Fibroblast of skin of scalp (primary cell): ENCODE measurements around the gene PDE9A.
"Not testable (repeated sequence)": the region's sequence is repeated elsewhere in the genome, so short reads cannot be mapped to it uniquely, and the experiment has no call there.

Source experiments
- DNase-seq: peaks from one replicate; pipeline ENCODE4 v3.0.0-alpha.2; 2013

Gene PDE9A

GRCh38 chr21:42779431-42779861 lies 126.0 kb downstream of the PDE9A start:
- no peak for DNase-seq

DNA sequence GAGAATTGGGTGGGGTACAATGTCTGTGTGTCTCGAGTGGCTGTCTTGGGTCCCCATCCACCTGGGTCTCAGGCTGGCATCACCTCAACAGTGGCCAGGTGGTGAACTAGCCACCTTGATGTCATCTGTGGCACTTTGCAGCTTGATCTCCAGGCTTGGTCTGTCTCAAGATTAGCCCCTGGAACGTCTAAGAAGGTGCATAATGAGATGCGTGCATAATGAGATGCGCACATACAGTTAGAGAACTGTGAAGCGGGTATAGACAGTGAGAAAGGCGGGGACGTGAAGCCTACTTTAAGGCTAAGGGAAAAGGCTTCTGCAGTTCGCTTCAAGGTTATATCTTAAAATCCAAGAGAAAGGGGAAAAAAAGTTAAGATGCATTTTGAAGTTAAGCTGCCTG lies 127.2 kb downstream of the PDE9A start:
- DNase-seq = no peak

GRCh38 chr21:42781150-42781970 lies 127.9 kb downstream of the PDE9A start:
- DNase-seq = no peak

DNA sequence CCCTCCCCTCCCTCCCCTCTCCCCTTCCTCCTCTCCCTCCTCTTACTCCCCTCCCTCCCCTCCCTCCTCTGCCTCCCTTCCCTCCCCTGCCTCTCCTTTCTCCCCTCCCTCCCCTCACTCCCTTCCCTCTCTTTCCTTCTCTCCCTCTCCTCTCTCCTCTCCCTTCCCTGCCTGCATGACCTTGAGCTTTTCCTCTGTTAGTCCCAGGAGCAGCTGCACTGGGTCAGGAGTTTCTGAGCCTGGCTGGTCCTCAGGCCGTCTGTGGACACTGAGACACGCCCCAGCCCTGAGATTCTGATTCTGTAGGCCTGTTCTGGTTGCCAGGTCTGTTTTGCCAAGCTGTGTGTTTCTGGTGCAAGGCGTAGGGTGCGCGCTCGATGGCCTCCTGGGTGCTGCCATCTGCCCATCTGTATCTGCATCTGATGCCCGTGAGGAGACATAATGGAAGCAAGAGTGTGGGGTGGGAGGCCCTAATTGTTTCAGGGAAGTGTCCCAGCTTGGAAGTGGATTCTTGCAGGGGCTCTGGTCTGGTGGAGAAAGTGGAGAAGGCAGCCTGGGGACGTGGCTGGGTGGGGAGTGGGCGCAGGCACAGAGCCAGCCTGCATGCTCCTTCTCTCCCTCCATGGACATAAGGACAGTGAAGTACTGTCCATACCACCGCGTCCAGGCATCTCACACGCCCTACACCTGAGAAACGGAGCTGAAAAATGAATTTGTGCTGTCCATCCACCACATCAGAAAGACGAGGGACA lies 128.7 kb downstream of the PDE9A start:
- DNase-seq = no peak

- no peak for DNase-seq
Measured at GRCh38 chr21:42782723-42783242, 129.4 kb downstream of the PDE9A start.

DNA sequence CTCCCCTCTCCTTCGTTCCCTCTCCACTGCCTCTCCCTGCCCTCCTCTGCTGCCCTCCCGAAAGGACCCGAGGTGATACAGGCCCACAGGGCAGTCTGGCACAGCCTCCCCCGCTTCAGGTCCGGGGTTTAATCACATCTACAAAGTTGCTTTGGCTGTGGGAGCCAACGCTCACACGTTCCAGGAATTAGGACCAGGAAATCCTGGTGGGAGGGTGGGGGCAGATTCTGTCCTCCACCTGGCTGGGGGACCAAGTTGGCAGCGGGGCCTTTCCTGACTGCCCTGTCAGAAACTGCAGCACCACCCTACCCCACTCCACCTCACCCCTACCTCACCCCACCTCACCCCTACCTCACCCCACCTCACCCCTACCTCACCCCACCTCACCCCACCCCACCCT lies 130.9 kb downstream of the PDE9A start:
- no peak for DNase-seq

DNA sequence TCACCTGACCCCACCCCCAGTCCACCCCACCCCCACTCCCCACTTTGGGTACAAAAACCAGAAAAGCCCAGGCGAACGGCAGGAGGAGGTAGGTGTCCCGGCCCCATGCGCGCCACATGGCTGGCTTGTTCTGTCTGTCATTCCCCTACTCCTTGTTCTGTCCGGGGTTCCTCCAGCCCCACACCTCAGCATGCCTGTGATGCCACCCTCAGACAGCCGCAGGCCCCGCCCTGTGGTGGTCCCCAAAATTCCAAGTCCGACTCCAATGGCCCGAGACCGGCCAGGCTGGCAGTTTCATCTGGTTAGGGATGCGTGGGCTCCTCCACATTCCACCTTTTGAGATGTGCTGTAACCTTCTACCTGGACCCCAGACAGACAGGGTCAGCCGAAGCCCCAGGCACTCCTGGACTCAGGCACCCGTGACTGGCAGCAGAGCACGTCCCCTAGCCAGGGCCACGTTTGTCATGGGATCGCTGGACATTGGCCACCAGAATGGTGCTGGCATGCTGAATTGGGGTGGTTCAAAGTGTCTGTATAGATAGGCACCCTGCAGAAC lies 131.6 kb downstream of the PDE9A start:
- no peak for DNase-seq

DNA sequence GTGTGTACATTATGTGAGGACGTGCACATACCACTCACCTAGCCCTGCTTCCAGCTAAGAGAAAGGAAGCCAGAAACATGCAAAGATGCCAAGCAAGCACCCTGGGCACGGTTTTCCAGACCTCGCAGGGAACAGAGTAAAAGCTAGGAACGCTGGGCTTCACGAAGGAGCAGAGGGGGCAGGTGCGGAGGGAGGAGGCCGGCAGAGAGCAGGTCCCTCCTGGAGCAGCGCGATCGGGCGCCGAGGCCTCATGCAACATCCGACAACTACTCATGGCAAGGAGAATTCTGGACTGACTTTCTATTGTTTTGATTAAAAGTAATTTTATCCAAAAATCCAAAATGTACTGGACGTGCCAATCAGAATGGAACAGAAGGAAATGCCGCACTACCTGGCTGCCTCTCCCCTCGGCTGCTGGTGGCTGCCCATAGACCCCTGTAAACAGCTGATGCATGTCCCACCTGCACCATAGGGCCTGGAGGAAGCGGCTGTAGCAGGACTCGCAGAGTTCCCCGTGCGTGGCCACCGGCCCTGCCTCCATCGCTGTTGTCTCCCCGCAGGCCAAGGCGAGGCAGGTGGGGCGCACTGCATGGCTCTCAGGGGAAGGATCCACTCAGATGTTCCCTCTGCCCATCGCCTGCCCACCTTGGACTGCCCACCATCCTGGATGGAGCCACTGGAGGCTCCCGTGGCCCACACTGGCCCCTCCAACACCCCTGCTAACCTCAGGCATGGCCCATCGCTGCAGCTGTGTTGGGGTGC lies 132.4 kb downstream of the PDE9A start:
- DNase-seq = no peak

DNA sequence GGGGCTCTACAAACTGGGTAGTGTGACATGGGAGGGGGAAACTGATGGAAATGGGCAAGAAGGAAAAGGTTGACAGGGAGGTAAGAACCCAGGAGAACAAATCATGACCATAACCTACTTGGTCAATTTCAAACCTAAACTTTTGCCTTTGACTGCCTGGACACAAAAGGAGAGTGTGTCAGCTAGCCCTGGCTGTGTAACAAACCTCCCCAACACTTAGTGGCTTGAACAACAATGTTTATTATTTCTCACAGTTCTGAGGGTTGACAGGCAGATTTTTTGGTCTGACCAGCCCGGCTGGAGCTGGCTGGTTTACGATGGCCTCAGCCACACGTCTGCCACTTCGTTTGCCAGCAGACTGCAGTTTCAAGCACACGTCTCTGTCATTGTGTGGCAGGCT lies 133.5 kb downstream of the PDE9A start:
- no peak for DNase-seq

GRCh38 chr21:42787613-42788012 lies 134.2 kb downstream of the PDE9A start:
- no peak for DNase-seq

DNA sequence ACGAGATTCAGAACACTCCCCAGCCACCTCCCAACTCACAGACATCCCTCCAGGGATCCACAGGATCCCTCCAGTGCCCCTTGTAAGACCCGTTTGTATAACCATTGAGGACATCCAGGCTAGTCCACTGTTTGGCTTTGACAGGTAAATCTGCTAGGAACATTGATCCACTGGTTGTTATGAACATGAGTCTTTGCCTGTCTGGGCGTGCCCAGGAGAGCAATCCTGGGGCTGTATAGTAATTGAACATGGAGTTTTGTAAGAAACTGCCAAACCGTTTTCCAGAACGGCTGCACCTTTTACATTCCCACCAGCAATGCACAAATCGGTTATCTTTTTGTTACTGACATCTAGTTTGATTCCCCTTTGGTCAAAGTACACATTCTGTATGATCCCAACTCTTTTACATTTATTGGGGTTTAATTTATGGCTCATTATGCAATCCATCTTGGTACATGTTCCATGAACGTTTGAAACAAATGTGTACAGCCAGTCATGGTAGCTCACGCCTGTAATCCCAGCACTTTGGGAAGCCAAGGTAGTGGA lies 137.2 kb downstream of the PDE9A start:
- no peak for DNase-seq

GRCh38 chr21:42793774-42794173 lies 140.4 kb downstream of the PDE9A start:
- no peak for DNase-seq

DNA sequence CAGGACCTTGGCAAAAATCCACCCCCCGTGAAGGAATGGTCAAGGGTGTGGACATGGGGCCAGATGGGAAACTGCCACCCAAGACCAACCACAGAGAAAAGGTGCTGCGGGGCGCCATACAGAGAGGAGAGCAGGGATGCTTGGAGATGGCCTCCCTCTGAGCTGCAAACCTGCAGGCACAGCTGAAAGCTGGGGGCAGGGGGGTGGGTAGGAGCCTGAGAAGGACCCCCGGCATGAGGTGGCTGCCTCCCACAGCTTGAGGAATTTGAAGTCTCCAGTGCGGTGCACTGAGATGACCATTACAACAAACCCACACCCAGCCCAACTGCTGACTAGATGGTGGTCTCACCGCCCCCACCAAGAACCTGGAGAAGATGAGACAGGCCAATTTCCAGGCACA lies 141.1 kb downstream of the PDE9A start:
- DNase-seq = no peak

GRCh38 chr21:42796327-42797062 lies 143.1 kb downstream of the PDE9A start:
- no peak for DNase-seq

- no peak for DNase-seq
Measured at GRCh38 chr21:42797522-42797921, 144.1 kb downstream of the PDE9A start.

DNA sequence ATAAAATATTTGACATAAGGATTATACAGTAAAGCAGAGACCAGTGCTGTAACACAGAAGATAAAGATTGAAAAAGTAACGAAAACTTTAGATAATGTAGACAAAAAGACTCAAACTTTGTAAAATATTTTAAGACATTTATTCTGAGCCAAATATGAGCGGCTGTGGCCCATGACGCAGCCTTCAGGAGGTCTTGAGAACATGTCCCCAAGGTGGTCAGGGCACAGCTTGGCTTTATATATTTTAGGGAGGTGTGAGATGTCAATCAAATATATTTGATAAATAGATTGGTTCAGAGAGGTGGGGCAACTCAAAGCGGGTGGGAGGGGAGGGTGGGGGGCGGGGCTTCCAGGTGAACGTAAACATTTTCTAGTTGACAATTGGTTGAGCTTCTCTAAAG lies 144.7 kb downstream of the PDE9A start:
- DNase-seq = no peak

DNA sequence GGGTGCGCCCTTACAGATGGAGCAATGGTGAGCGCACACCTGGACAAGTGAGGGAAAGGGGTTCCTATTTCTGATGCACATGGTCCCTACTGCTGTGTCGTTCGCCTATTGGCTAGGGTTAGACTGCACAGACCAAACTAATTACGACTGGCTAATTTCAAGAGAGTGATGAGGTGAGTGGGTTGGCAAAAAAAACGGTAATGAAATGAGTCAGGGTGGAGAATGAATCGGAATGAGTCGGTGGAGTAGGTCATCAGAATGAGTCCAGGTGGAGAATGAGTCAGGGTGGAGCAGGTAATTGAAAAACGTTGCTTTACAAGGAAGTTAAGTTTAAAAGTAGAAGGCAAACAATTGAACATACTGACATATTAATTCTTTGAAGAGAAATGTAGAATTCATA lies 146.1 kb downstream of the PDE9A start:
- DNase-seq = no peak

DNA sequence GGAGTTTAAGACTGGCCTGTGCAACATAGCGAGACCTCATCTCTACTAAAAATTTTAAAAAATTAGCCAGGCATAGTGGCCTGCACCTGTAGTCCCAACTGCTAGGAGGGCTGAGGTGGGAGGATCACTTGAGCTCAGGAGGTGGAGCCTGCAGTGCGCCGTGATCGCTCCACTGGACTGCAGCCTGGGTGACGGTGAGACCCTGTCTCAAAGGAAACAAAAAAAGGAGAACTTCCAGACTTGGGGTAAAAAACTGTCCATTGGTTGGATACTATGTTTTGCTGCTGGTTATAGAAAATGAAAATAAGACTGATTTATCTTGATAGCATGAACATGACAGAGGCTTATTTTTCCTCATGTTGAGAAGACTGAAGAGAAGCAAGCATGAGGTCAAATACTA lies 146.5 kb downstream of the PDE9A start:
- DNase-seq = no peak

DNA sequence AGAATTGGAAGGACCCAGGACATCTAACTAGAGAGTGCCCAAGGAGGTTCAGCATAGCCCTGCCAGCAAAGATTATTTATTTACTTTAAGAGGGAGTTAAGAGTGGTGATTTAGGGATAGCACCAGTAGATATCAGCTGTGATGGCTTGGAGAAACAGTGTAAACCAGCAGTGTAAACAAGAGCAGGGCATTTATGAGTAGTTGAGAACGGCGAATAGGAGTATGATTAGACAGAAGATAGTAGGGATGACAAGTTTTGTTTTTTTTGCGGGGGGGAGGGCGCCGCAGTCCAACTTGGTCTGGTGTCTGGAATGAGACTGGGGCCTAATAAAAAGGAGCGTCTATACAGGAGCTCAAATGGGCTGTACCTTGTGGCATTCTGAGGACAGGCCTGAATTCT lies 148.2 kb downstream of the PDE9A start:
- DNase-seq = not testable (repeated sequence)

DNA sequence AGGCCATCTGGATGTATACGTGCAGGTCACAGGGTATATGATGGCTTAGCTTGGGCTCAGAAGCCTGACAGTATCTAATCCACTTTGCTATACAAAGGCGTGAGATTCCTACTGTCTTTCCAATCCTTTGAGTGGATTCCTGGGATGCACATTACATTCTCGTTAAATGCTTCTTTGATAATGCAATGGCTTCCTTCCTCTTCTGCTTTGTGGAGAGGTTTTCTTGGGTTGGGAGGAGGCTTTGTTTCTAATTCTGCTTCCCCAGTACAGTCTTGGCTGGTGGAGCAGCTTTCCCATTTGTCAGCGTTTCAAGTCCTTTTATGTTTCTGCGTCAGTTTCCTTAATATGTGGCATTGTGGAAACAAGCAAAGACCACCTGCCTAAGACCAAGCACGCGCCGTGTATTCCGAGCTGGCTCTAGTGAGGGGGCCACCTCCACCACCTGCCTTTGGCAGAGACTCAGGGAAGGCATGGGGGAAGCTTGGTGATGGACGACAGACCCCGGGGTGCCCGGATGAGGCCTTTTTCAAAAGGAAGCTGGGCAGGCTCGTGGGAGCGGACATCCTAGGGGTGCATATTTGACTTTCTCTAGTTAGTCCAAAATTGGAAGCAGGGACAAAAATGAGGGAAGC lies 153.2 kb downstream of the PDE9A start:
- no peak for DNase-seq

DNA sequence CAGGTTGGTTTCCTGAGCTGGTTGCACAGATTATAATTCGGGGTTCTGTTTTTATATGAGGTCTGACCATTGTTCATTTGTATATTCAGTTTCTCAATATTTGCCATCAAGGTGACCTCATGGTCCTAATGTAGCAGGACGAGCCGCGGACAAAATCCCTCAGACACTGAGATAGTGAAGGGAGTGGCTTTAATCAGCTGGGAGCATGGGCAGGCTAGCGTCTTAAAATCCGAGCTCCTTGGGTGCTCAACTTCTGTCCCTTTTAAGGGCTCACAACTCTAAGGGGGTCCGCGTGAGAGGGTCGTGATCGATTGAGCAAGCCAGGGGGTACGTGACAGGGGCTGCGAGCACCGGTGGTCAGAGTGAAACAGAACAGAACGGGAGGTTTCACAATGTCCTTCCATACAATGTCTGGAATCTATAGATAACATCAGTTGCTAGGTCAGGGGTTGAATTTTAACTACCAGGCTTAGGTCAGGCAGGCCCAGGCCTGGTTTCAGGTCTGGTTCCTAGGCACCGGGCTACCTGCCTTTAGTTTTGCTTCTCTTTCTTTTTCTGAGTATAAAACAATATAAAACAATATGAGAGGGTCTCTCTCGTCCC lies 154.0 kb downstream of the PDE9A start:
- not testable (repeated sequence) for DNase-seq
